ENCODE measurements around the gene ERCC6L2. TPM values are rescaled to one million over a fixed set of nuclear protein-coding genes. Genes with fewer than 3 reads are reported as not detected.
A peak's percentile ranks its signal among the peaks of the same experiment; 100 is the strongest.

Gene ERCC6L2
- total and polyA plus RNA-seq, 10 of the 15 experiments (the other 5 are each of a cell fraction or from before 2014, with no cell fraction given), result 8.1 to 45.0 (median 22.6) TPM

DNA sequence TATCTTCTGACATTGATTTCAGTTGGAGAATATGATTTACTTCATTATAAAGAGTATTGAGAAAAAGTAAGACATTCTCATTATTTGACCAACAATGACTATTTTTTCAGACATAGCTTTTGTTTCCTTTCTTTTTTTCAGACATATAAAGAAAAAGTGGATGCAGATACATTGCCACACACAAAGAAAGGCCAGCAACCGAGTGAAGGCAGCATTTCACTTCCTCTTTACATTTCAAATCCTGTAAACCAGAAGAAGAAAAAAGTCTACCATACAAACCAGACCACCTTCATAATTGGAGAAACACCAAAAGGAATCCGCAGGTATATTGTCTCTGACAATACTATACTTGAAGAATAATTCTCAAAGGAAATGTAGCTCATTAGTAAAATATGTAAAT lies 128.9 kb downstream of the ERCC6L2 start:
- TF ChIP-seq HSF1 (IDR thresholded peaks at IDR 0.05; ENCODE audit: low read depth, low read length) (no peak), SPI1 (IDR thresholded peaks at IDR 0.05; ENCODE audit: borderline replicate concordance, insufficient read depth, low read depth, low read length) (peak; percentile 57; the same call in 1 of the 2 replicates)
- ChIA-PET POLR2A (no interaction called here), CTCF (no interaction called here), SMC1A (ENCODE audit: uncharacterized antibody, unreplicated experiment) (interaction anchor here (1.1 kb wide), 1 partner anchor 8 kb away, joined by 3 read pairs; no protein-coding TSS in a partner anchor), RAD21 (ENCODE audit: unreplicated experiment) (no interaction called here)
- no peak overlapping the region for H2AFZ ChIP-seq (ENCODE audit: control insufficient read depth, low read depth, low read length)
- DNase-seq (ENCODE audit: low read depth, low spot score) (no peak), ATAC-seq (no peak), FAIRE-seq (no peak)
- no peaks in the 10 kb centered on the region for H3K79me2 ChIP-seq (ENCODE audit: control insufficient read depth, insufficient read depth, low read length)
- no peaks in the 10 kb centered on the region for H3K9me3 ChIP-seq (replicated peaks; ENCODE audit: control insufficient read depth, insufficient read depth, low read length)
- H3K4me1 ChIP-seq (ENCODE audit: control insufficient read depth, insufficient read depth, low read length), result no peaks in the 10 kb centered on the region
- intact Hi-C loops (cut with micrococcal nuclease; ENCODE audit: unreplicated experiment) (no loop called here), in situ Hi-C loops (cut with MboI) (no loop called here)
- no peak overlapping the region for H3K4me2 ChIP-seq (ENCODE audit: control insufficient read depth, insufficient read depth)
- H3K27me3 ChIP-seq (replicated peaks in 1 of 2; ENCODE audit: control insufficient read depth in 2 of 2, insufficient read depth in 2 of 2, low read length in 1 of 2), result no peaks in the 10 kb centered on the region
- no peak overlapping the region for H3K9ac ChIP-seq (ENCODE audit: control insufficient read depth, insufficient read depth, low read length)
- peaks cover 0 to 3% of the 10 kb centered on the region in 2 experiments; a peak in 1 of 4 replicates for H3K36me3 ChIP-seq (ENCODE audit: control insufficient read depth in 2 of 2, insufficient read depth in 2 of 2, low read length in 1 of 2)
- no TSS peak for BruUV-seq (replicated peaks)
- H3K27ac ChIP-seq (ENCODE audit: control insufficient read depth, insufficient read depth), result no peak overlapping the region
- no peak overlapping the region for H3K4me3 ChIP-seq
- WGBS (ENCODE audit: insufficient coverage, insufficient replicate concordance, low lambda C conversion rate, missing lambda C conversion rate), result 27% methylated on average over 2 of the region's 2 CpGs
- no peaks in the 10 kb centered on the region for H4K20me1 ChIP-seq (ENCODE audit: control insufficient read depth, insufficient read depth)

DNA sequence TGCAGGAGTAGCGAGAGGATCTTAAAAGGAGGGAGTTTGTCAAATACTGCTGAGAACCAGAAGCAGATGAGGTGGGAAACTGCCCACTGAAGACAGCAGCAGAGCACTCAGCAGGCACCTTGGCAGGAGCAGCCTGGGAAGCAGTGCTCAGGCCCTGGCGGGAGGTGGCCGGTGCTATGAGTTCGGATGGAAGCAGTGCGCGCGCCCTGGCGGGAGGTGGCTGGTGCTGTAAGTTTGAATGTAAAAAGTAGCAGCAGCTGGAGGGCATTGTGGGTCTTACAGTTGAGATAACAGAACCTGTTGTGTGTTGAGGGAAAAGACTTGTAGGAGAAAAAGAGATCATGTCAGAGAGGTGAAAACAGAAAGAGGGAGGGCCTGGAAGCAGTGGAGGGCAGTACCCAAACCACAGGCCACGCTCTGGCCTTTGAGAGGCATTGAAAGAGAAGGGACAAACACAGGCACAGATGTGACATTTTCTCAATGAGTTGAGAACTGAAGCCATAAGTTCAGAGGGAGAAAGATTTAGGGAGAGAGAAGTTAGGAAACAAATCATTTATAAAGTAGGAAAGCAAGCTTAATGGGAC lies 130.9 kb downstream of the ERCC6L2 start:
- H3K4me1 ChIP-seq (ENCODE audit: control insufficient read depth, insufficient read depth, low read length), result no peaks in the 10 kb centered on the region
- ATAC-seq (no peak), DNase-seq (ENCODE audit: low read depth, low spot score) (no peak), FAIRE-seq (no peak)
- H3K79me2 ChIP-seq (ENCODE audit: control insufficient read depth, insufficient read depth, low read length), result no peaks in the 10 kb centered on the region
- no peak overlapping the region for H3K27ac ChIP-seq (ENCODE audit: control insufficient read depth, insufficient read depth)
- no peaks in the 10 kb centered on the region for H3K9me3 ChIP-seq (replicated peaks; ENCODE audit: control insufficient read depth, insufficient read depth, low read length)
- ChIA-PET CTCF (interaction anchor here (0.9 kb wide), 1 partner anchor 9 kb away, joined by 3 read pairs; no protein-coding TSS in a partner anchor), POLR2A (interaction anchor here (0.6 kb wide), 1 partner anchor 1552 kb away, joined by 6 read pairs; no protein-coding TSS in a partner anchor), RAD21 (ENCODE audit: unreplicated experiment) (no interaction called here), SMC1A (ENCODE audit: uncharacterized antibody, unreplicated experiment) (no interaction called here)
- intact Hi-C loops (cut with micrococcal nuclease; ENCODE audit: unreplicated experiment) (no loop called here), in situ Hi-C loops (cut with MboI) (no loop called here)
- no TSS peak for BruUV-seq (replicated peaks)
- H3K27me3 ChIP-seq (replicated peaks in 1 of 2; ENCODE audit: control insufficient read depth in 2 of 2, insufficient read depth in 2 of 2, low read length in 1 of 2), result no peaks in the 10 kb centered on the region
- no peaks in the 10 kb centered on the region for H4K20me1 ChIP-seq (ENCODE audit: control insufficient read depth, insufficient read depth)
- H3K36me3 ChIP-seq (ENCODE audit: control insufficient read depth in 2 of 2, insufficient read depth in 2 of 2, low read length in 1 of 2), result peaks cover 0 to 5% of the 10 kb centered on the region in 2 experiments; a peak in 1 of 4 replicates
- no peak overlapping the region for H3K9ac ChIP-seq (ENCODE audit: control insufficient read depth, insufficient read depth, low read length)
- no peak overlapping the region for H3K4me3 ChIP-seq
- H2AFZ ChIP-seq (ENCODE audit: control insufficient read depth, low read depth, low read length), result no peak overlapping the region
- no peak overlapping the region for H3K4me2 ChIP-seq (ENCODE audit: control insufficient read depth, insufficient read depth)
- WGBS (ENCODE audit: insufficient coverage, insufficient replicate concordance, low lambda C conversion rate, missing lambda C conversion rate), result 97% methylated on average over 9 of the region's 9 CpGs
- TF ChIP-seq REST (IDR thresholded peaks at IDR 0.05; ENCODE audit: low read depth, low read length), result no peak
- no peak for TF ChIP-seq NFIC (IDR thresholded peaks at IDR 0.05; ENCODE audit: low read depth, low read length)
- TF ChIP-seq, protein P1, sequence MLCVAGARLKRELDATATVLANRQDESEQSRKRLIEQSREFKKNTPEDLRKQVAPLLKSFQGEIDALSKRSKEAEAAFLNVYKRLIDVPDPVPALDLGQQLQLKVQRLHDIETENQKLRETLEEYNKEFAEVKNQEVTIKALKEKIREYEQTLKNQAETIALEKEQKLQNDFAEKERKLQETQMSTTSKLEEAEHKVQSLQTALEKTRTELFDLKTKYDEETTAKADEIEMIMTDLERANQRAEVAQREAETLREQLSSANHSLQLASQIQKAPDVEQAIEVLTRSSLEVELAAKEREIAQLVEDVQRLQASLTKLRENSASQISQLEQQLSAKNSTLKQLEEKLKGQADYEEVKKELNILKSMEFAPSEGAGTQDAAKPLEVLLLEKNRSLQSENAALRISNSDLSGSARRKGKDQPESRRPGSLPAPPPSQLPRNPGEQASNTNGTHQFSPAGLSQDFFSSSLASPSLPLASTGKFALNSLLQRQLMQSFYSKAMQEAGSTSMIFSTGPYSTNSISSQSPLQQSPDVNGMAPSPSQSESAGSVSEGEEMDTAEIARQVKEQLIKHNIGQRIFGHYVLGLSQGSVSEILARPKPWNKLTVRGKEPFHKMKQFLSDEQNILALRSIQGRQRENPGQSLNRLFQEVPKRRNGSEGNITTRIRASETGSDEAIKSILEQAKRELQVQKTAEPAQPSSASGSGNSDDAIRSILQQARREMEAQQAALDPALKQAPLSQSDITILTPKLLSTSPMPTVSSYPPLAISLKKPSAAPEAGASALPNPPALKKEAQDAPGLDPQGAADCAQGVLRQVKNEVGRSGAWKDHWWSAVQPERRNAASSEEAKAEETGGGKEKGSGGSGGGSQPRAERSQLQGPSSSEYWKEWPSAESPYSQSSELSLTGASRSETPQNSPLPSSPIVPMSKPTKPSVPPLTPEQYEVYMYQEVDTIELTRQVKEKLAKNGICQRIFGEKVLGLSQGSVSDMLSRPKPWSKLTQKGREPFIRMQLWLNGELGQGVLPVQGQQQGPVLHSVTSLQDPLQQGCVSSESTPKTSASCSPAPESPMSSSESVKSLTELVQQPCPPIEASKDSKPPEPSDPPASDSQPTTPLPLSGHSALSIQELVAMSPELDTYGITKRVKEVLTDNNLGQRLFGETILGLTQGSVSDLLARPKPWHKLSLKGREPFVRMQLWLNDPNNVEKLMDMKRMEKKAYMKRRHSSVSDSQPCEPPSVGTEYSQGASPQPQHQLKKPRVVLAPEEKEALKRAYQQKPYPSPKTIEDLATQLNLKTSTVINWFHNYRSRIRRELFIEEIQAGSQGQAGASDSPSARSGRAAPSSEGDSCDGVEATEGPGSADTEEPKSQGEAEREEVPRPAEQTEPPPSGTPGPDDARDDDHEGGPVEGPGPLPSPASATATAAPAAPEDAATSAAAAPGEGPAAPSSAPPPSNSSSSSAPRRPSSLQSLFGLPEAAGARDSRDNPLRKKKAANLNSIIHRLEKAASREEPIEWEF (IDR thresholded peaks at IDR 0.05; ENCODE audit: insufficient replicate concordance, low read depth, low read length), result no peak

All from GM12878 (cell line).